ENCODE data around the gene SCNN1A.

Gene SCNN1A

DNA sequence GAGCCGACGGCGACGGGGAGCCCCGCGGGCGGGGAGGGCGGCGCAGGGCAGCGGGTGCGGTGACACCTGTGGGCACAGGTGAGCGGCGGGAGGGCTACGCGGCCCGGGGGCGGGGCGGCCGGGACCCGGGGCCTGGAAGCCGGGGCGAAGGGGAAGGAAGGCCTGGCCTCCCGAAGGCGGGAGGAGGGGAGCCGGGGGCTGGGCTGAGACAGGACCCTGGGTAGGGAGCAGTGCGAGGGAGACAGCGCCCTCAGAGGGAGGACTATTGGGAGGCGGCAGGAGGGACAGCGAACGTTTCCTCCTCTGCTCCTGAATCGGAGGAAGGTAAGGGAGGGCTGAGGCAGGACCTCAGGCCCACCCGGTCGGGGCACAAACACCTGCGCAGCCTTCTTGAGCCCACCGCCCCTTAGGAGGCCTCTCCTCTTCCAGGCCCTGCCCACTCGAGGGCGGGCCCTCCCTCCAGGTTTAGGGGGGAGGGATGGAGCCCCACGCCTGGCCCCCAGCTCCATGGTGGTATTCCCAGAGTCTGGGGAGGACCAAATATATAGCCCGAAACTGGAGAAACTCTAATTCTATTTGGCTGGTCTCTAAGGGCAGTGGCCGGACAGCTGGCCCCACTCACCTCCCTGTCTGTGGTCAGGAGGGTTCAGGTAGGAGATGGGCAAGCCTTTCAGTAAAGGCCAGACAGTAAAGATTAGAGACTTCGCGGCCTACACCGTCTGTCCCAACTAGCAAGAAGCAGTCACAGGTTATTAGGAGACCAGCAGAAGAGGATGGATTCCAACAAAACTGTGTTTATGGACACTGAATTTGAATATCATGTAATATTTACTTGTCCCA, 64.4 kb downstream of the SCNN1A start:
- no peak overlapping the region for H3K9ac ChIP-seq (ENCODE audit: low read length)
- TF ChIP-seq EZH2phosphoT487 (conservative IDR thresholded peaks at IDR 0.05; ENCODE audit: low read length), result no peak
- TF ChIP-seq, protein P1, sequence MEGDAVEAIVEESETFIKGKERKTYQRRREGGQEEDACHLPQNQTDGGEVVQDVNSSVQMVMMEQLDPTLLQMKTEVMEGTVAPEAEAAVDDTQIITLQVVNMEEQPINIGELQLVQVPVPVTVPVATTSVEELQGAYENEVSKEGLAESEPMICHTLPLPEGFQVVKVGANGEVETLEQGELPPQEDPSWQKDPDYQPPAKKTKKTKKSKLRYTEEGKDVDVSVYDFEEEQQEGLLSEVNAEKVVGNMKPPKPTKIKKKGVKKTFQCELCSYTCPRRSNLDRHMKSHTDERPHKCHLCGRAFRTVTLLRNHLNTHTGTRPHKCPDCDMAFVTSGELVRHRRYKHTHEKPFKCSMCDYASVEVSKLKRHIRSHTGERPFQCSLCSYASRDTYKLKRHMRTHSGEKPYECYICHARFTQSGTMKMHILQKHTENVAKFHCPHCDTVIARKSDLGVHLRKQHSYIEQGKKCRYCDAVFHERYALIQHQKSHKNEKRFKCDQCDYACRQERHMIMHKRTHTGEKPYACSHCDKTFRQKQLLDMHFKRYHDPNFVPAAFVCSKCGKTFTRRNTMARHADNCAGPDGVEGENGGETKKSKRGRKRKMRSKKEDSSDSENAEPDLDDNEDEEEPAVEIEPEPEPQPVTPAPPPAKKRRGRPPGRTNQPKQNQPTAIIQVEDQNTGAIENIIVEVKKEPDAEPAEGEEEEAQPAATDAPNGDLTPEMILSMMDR (IDR thresholded peaks at IDR 0.05; ENCODE audit: insufficient read depth, low read length, poor library complexity, severe bottlenecking), result no peak
- H3K79me2 ChIP-seq (ENCODE audit: insufficient read depth, low read length), result no peaks in the 10 kb centered on the region
- no peaks in the 10 kb centered on the region for H3K9me2 ChIP-seq (replicated peaks; ENCODE audit: insufficient read depth, low read length)
- H3F3A ChIP-seq (ENCODE audit: insufficient read depth), result no peaks in the 10 kb centered on the region
- H3K27me3 ChIP-seq (ENCODE audit: low read length), result no peaks in the 10 kb centered on the region
- H3K4me3 ChIP-seq (ENCODE audit: insufficient read depth, low read length, poor library complexity, severe bottlenecking), result no peak overlapping the region
- H3K9me3 ChIP-seq (ENCODE audit: insufficient read depth, low read length), result no peaks in the 10 kb centered on the region
- H3K36me3 ChIP-seq (ENCODE audit: low read length), result no peaks in the 10 kb centered on the region
- H3K27ac ChIP-seq (ENCODE audit: low read depth, low read length), result no peak overlapping the region
- H4K20me1 ChIP-seq (ENCODE audit: low read depth, low read length), result no peaks in the 10 kb centered on the region
- no peak overlapping the region for H2AFZ ChIP-seq (ENCODE audit: low read depth, low read length, severe bottlenecking)
- no peak overlapping the region for H3K4me2 ChIP-seq (ENCODE audit: low read depth, low read length, poor library complexity, severe bottlenecking)

DNA sequence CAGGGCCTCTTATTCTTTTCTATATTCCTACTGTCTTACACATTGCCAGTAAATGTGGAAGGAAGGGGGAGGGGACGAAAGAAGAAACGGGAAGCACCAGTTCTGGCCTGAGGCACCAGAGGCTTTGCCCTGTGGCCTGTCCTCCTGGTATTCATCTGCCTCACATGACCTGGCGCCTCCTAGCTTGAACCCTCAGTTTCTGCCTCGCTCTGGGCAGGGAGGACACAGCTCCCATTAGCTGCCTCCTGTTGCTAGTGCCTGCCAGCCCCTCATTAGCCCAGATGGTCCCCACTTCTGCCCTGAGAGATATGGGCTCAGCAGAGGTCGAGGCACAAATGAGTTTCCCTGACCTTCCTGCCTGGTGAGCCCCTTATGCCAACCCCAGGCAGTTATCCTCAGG, 67.8 kb downstream of the SCNN1A start:
- Histone ChIP-seq H2AFZ (ENCODE audit: low read depth, low read length, severe bottlenecking) (no peak overlapping the region), H3F3A (ENCODE audit: insufficient read depth) (no peaks in the 10 kb centered on the region), H3K36me3 (ENCODE audit: low read length) (no peaks in the 10 kb centered on the region), H3K79me2 (ENCODE audit: insufficient read depth, low read length) (no peaks in the 10 kb centered on the region), H3K9me2 (replicated peaks; ENCODE audit: insufficient read depth, low read length) (no peaks in the 10 kb centered on the region), H3K27me3 (ENCODE audit: low read length) (no peaks in the 10 kb centered on the region), H3K27ac (ENCODE audit: low read depth, low read length) (no peak overlapping the region), H3K4me2 (ENCODE audit: low read depth, low read length, poor library complexity, severe bottlenecking) (no peak overlapping the region), H3K9ac (ENCODE audit: low read length) (no peak overlapping the region), H3K9me3 (ENCODE audit: insufficient read depth, low read length) (no peaks in the 10 kb centered on the region), H4K20me1 (ENCODE audit: low read depth, low read length) (no peaks in the 10 kb centered on the region), H3K4me3 (ENCODE audit: insufficient read depth, low read length, poor library complexity, severe bottlenecking) (no peak overlapping the region)
- no peak for TF ChIP-seq EZH2phosphoT487 (conservative IDR thresholded peaks at IDR 0.05; ENCODE audit: low read length)
- TF ChIP-seq, protein P1 (IDR thresholded peaks at IDR 0.05; ENCODE audit: insufficient read depth, low read length, poor library complexity, severe bottlenecking), result no peak

DNA sequence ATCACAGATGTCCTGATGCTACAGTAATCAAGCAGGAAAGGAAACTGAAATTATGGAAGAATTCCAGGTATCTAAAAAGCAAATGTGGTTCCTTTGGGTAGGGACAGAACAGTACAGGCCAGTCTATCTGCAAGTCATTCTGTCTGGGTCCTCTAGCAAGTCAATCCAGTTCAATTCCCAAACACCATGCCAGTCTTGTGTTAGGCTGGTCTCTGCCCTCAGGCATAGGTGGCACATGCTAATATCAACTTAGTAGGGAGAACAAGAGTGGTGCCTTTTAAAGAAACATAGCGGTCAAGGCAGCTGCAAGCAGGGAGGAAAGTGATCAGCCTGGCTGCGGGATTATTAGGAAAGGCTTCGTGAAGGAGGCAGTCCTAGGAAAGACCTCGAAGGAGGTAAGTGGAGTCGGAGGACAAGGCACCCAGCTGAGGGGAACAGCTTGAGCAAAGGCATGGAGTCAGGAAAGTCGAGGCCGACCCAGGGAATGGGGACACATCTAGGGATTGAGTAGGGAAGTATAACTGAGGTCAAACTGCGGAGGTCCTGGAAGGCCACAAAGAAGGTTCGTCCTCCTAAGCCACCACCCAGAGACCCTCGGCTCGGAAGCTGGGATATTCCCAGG, 68.7 kb downstream of the SCNN1A start:
- Histone ChIP-seq H3F3A (ENCODE audit: insufficient read depth) (no peaks in the 10 kb centered on the region), H3K27me3 (ENCODE audit: low read length) (no peaks in the 10 kb centered on the region), H3K27ac (ENCODE audit: low read depth, low read length) (no peak overlapping the region), H3K4me2 (ENCODE audit: low read depth, low read length, poor library complexity, severe bottlenecking) (no peak overlapping the region), H3K36me3 (ENCODE audit: low read length) (no peaks in the 10 kb centered on the region), H3K4me3 (ENCODE audit: insufficient read depth, low read length, poor library complexity, severe bottlenecking) (no peak overlapping the region), H4K20me1 (ENCODE audit: low read depth, low read length) (no peaks in the 10 kb centered on the region), H3K79me2 (ENCODE audit: insufficient read depth, low read length) (no peaks in the 10 kb centered on the region), H3K9me3 (ENCODE audit: insufficient read depth, low read length) (no peaks in the 10 kb centered on the region), H3K9ac (ENCODE audit: low read length) (no peak overlapping the region), H3K9me2 (replicated peaks; ENCODE audit: insufficient read depth, low read length) (no peaks in the 10 kb centered on the region), H2AFZ (ENCODE audit: low read depth, low read length, severe bottlenecking) (no peak overlapping the region)
- TF ChIP-seq, protein P1 (IDR thresholded peaks at IDR 0.05; ENCODE audit: insufficient read depth, low read length, poor library complexity, severe bottlenecking), result no peak
- no peak for TF ChIP-seq EZH2phosphoT487 (conservative IDR thresholded peaks at IDR 0.05; ENCODE audit: low read length)
